ENCODE data around the gene APOL2. TPM values are rescaled to one million over a fixed set of nuclear protein-coding genes. Genes with fewer than 3 reads are reported as not detected.
A peak's percentile ranks its signal among the peaks of the same experiment; 100 is the strongest.
"Not testable (repeated sequence)": the region's sequence is repeated elsewhere in the genome, so short reads cannot be mapped to it uniquely, and the experiment has no call there.

Gene APOL2
- total RNA-seq, 1 donor from 2014 or later = 15.7 TPM

DNA sequence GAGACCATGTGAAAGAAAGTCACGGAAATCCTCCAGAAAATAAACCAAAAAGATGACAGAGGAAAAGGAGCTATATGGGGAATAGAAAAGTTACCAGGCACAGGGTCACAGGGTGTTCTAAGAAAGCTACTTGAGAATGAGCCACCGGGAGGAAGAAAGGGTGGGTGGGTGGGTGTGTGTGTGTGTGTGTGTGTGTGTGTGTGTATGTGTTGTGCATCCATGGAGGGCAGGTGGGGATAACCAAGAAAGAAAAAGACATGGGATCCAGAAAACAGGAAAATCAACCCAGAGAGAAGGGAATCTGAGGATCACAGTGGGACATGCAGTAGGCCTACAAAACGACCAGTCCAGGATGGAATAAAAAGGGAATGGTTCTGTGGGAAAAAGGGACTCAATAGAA lies 3.7 kb downstream of the APOL2 start:
- no peak overlapping the region for H3K27ac Mint-ChIP-seq (ENCODE audit: unreplicated experiment)
- H3K27me3 Mint-ChIP-seq (ENCODE audit: low read depth) = no peaks in the 10 kb centered on the region
- TF ChIP-seq, protein P1, sequence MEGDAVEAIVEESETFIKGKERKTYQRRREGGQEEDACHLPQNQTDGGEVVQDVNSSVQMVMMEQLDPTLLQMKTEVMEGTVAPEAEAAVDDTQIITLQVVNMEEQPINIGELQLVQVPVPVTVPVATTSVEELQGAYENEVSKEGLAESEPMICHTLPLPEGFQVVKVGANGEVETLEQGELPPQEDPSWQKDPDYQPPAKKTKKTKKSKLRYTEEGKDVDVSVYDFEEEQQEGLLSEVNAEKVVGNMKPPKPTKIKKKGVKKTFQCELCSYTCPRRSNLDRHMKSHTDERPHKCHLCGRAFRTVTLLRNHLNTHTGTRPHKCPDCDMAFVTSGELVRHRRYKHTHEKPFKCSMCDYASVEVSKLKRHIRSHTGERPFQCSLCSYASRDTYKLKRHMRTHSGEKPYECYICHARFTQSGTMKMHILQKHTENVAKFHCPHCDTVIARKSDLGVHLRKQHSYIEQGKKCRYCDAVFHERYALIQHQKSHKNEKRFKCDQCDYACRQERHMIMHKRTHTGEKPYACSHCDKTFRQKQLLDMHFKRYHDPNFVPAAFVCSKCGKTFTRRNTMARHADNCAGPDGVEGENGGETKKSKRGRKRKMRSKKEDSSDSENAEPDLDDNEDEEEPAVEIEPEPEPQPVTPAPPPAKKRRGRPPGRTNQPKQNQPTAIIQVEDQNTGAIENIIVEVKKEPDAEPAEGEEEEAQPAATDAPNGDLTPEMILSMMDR (conservative IDR thresholded peaks at IDR 0.05) = no peak
- H3K9me3 Mint-ChIP-seq = peaks cover 2% of the 10 kb centered on the region
- H3K4me1 Mint-ChIP-seq = peaks cover 28% of the 10 kb centered on the region
- DNase-seq (ENCODE audit: low read depth, low spot score) = no peak
- peaks cover 8% of the 10 kb centered on the region for H3K36me3 Mint-ChIP-seq (ENCODE audit: low read depth)
- H3K4me3 Mint-ChIP-seq = peak overlapping the region; percentile 52

GRCh38 chr22:36234919-36235318 lies 4.4 kb downstream of the APOL2 start:
- TF ChIP-seq, protein P1 (conservative IDR thresholded peaks at IDR 0.05) = no peak
- Mint-ChIP-seq H3K4me3 (peak overlapping the region; percentile 52), H3K9me3 (peaks cover 2% of the 10 kb centered on the region), H3K27ac (ENCODE audit: unreplicated experiment) (no peak overlapping the region), H3K4me1 (peaks cover 26% of the 10 kb centered on the region), H3K36me3 (ENCODE audit: low read depth) (peaks cover 11% of the 10 kb centered on the region), H3K27me3 (ENCODE audit: low read depth) (no peaks in the 10 kb centered on the region)
- no peak for DNase-seq (ENCODE audit: low read depth, low spot score)

- no peaks in the 10 kb centered on the region for H3K27me3 Mint-ChIP-seq (ENCODE audit: low read depth)
- peaks cover 19% of the 10 kb centered on the region for H3K4me1 Mint-ChIP-seq
- no peak overlapping the region for H3K27ac Mint-ChIP-seq (ENCODE audit: unreplicated experiment)
- peaks cover 2% of the 10 kb centered on the region for H3K9me3 Mint-ChIP-seq
- DNase-seq (ENCODE audit: low read depth, low spot score) = no peak
- TF ChIP-seq, protein P1 (conservative IDR thresholded peaks at IDR 0.05) = no peak
- peaks cover 11% of the 10 kb centered on the region for H3K36me3 Mint-ChIP-seq (ENCODE audit: low read depth)
- no peak overlapping the region for H3K4me3 Mint-ChIP-seq
These were observed 5.1 kb downstream of the APOL2 start for GRCh38 chr22:36234213-36234612.

DNA sequence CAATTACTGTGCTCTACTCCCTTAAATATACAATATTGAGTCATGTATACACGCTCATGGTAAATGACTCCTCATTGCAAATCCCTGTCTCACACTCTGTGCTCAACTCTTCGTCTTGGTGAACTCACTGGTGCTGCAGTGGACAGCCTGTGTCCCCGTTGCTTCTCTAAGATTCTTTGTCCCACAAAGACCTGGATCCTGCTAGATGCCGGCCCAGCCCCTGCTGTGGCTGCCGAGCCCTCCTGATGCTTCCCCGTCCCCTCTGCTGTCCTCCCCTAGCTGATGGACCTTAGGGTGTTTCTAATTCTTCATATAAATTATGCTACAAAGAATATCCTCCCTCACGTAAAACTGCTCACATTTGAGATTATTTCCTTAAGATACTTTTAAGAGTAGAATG lies 5.5 kb downstream of the APOL2 start:
- no peak overlapping the region for H3K27ac Mint-ChIP-seq (ENCODE audit: unreplicated experiment)

DNA sequence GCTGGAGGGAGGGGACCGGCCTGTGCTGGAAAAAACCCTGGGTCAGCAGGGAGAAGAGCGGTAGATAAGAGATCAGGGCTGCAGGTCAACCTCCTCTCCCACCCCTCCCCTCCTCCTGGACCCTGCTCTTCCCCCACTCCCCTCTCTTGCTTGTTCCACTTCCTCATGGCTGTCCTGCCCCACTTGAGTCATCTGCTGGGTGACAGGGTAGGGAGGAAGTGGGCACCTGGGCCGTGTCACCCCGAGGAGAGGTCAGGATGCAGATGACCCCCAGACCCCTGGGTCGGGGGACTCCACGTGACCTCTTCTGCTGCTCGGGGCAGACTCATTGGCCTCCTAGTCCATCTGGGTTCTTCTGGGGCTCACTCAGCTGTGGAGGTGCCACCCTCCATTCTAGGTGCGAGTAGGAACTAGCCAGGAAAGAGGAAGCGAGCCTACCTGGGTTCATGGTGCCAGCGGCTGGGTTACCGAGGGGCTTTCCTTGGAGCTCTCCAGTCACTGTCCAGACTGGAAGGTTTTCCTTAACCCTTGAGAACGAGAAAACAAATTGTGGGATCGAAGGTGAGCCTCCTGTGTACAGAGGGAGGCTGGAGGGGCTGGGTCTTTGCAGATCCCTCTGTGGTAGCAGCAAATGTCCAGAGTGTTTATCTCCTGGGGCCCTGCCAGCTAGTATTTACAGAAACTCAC lies 6.5 kb downstream of the APOL2 start:
- H3K36me3 Mint-ChIP-seq (ENCODE audit: low read depth) = peaks cover 11% of the 10 kb centered on the region

More for the DNA sequence above, 5.5 kb downstream of the APOL2 start:
- DNase-seq (ENCODE audit: low read depth, low spot score) = no peak
- H3K27me3 Mint-ChIP-seq (ENCODE audit: low read depth) = no peaks in the 10 kb centered on the region
- peaks cover 11% of the 10 kb centered on the region for H3K36me3 Mint-ChIP-seq (ENCODE audit: low read depth)
- H3K4me3 Mint-ChIP-seq = no peak overlapping the region
- TF ChIP-seq, protein P1 (conservative IDR thresholded peaks at IDR 0.05) = no peak
- peaks cover 2% of the 10 kb centered on the region for H3K9me3 Mint-ChIP-seq
- peaks cover 16% of the 10 kb centered on the region for H3K4me1 Mint-ChIP-seq

DNA sequence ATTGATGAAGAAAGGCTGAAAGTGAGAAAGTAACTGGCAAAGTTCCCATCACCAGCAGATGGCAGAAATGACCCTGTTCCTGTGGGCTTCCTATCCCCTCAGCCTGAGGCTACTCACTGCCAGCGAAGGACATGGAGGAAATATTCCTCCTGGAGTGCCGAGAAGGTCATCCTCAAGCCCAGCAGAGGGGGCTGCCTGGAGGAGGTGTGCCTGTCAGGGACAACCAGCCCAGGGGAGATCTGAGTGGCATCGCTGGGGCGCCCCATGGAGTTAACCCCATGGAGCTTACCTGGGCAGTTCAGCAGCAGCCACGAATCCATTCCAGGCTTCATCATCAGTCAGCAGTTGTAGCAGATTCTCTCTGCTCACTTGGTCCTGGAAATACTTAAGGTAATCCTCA lies 8.3 kb downstream of the APOL2 start:
- Mint-ChIP-seq H3K4me1 (peaks cover 23% of the 10 kb centered on the region), H3K36me3 (ENCODE audit: low read depth) (peaks cover 14% of the 10 kb centered on the region)
- not testable (repeated sequence) for H3K4me3 Mint-ChIP-seq; H3K27me3 Mint-ChIP-seq (ENCODE audit: low read depth); H3K9me3 Mint-ChIP-seq; H3K27ac Mint-ChIP-seq (ENCODE audit: unreplicated experiment); DNase-seq (ENCODE audit: low read depth, low spot score)

More for the DNA sequence above, 6.5 kb downstream of the APOL2 start:
- H3K27ac Mint-ChIP-seq (ENCODE audit: unreplicated experiment) = no peak overlapping the region
- DNase-seq (ENCODE audit: low read depth, low spot score) = no peak
- no peaks in the 10 kb centered on the region for H3K27me3 Mint-ChIP-seq (ENCODE audit: low read depth)
- TF ChIP-seq, protein P1 (conservative IDR thresholded peaks at IDR 0.05) = no peak
- H3K9me3 Mint-ChIP-seq = peaks cover 2% of the 10 kb centered on the region
- H3K4me1 Mint-ChIP-seq = peaks cover 23% of the 10 kb centered on the region
- H3K4me3 Mint-ChIP-seq = no peak overlapping the region

DNA sequence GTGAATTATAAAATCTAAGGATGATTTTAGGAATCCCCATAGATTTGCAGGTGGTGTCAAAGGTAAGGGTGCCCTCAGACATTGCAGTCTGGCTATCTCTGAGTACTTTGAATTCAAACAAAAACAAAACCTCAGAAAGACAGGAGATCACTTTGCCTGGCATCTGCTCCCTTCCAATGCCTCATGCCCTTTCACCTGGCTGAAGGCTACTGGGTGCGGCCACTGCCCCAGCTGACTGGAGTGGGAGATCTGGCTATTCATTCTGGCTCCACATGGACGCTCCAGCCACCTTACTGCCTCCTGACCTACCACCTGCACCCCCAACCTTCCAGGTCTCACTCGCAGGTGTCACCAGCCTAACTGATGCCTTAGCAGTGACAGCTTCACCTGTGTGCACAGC lies 9.7 kb downstream of the APOL2 start:
- H3K9me3 Mint-ChIP-seq; H3K36me3 Mint-ChIP-seq (ENCODE audit: low read depth); H3K27ac Mint-ChIP-seq (ENCODE audit: unreplicated experiment); H3K4me3 Mint-ChIP-seq; H3K27me3 Mint-ChIP-seq (ENCODE audit: low read depth); DNase-seq (ENCODE audit: low read depth, low spot score): not testable (repeated sequence)
- peaks cover 14% of the 10 kb centered on the region for H3K4me1 Mint-ChIP-seq
